ENCODE measurements around the gene LSG1. TPM values are rescaled to one million over a fixed set of nuclear protein-coding genes. Genes with fewer than 3 reads are reported as not detected.

The LSG1 gene
- total RNA-seq, 1 donor from 2014 or later, result 45.5 TPM

DNA sequence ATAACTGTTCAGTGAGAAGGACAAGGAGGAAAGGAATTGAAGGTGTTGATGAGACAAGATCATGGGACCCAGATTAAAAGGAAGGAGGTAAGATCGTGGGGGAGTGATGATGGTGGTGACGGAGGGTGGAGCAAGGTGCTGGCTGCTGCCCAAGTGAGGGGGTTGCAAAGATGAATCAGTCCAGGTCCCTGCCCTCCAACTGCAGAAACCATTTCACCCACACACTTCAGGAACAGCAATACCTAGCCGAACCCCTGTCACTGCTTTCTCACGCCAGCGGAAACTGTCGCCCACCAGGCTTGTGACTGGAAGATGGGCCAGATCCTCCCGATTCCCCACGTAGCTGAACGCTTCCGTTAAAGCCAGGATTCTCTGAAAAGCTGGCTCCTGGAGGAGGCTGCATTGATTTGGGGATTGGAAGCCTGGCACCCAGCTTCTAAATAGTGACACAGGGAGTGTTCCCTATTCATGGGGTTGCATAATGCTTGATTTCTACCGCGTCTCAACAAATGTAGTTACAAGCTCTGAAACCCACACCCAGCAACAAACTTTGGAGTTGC lies 3.2 kb upstream of the LSG1 start:
- Mint-ChIP-seq H3K27me3 (ENCODE audit: low read depth) (peaks cover 44% of the 10 kb centered on the region), H3K9me3 (no peaks in the 10 kb centered on the region), H3K4me1 (peaks cover 13% of the 10 kb centered on the region), H3K36me3 (ENCODE audit: low read depth) (no peaks in the 10 kb centered on the region), H3K27ac (ENCODE audit: unreplicated experiment) (no peak overlapping the region), H3K4me3 (peak overlapping the region; percentile 6)
- TF ChIP-seq, protein P1, sequence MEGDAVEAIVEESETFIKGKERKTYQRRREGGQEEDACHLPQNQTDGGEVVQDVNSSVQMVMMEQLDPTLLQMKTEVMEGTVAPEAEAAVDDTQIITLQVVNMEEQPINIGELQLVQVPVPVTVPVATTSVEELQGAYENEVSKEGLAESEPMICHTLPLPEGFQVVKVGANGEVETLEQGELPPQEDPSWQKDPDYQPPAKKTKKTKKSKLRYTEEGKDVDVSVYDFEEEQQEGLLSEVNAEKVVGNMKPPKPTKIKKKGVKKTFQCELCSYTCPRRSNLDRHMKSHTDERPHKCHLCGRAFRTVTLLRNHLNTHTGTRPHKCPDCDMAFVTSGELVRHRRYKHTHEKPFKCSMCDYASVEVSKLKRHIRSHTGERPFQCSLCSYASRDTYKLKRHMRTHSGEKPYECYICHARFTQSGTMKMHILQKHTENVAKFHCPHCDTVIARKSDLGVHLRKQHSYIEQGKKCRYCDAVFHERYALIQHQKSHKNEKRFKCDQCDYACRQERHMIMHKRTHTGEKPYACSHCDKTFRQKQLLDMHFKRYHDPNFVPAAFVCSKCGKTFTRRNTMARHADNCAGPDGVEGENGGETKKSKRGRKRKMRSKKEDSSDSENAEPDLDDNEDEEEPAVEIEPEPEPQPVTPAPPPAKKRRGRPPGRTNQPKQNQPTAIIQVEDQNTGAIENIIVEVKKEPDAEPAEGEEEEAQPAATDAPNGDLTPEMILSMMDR (conservative IDR thresholded peaks at IDR 0.05), result no peak
- DNase-seq (ENCODE audit: low read depth, low spot score), result no peak

DNA sequence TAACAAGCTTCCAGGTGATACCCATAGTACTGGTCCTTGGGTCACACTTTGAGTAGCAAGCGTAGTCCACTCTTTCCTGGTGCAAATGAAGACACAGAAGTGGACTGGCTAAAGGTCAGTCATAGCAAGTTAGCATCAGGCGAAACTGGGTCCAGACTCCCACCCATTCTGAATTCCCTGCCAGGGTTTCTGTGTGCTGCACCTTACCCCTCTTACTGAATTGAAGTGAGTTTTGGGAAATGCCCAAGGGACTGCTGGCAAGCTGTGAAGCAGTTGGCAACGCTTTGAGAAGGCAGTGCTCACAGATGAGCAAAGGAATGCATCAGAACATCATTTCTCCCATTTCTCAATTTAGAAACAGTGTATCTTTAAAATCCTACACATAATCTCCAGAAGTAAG lies 1.8 kb upstream of the LSG1 start:
- Mint-ChIP-seq H3K27ac (ENCODE audit: unreplicated experiment) (no peak overlapping the region), H3K9me3 (no peaks in the 10 kb centered on the region), H3K36me3 (ENCODE audit: low read depth) (no peaks in the 10 kb centered on the region)

DNA sequence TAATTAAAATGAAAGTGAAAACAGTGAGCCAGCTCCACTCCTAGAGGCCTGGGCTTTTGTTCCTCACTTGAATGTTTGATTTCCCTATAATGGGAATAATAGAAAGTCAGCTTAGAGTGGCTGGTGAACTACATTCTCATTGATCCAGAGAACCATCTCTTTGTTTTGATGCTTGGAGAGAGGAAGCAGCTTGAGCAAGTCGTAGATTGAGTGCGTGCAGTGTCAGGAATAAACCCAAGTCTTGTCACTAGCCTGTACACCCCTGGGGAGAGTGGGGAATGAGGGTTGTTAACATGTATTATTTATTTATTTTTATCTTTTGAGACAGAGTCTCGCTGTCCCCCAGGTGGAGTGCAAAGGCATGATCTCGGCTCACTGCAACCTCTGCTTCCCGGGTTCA lies 885 bp upstream of the LSG1 start:
- Mint-ChIP-seq H3K4me1 (peaks cover 13% of the 10 kb centered on the region), H3K27ac (ENCODE audit: unreplicated experiment) (no peak overlapping the region), H3K36me3 (ENCODE audit: low read depth) (no peaks in the 10 kb centered on the region), H3K4me3 (peak overlapping the region; percentile 94), H3K9me3 (no peaks in the 10 kb centered on the region), H3K27me3 (ENCODE audit: low read depth) (peaks cover 41% of the 10 kb centered on the region)
- TF ChIP-seq, protein P1 (conservative IDR thresholded peaks at IDR 0.05), result no peak
- DNase-seq (ENCODE audit: low read depth, low spot score), result no peak

More for the DNA sequence above, 1.8 kb upstream of the LSG1 start:
- Mint-ChIP-seq H3K4me3 (peak overlapping the region; percentile 24), H3K4me1 (peaks cover 13% of the 10 kb centered on the region), H3K27me3 (ENCODE audit: low read depth) (peaks cover 41% of the 10 kb centered on the region)
- DNase-seq (ENCODE audit: low read depth, low spot score), result no peak
- TF ChIP-seq, protein P1 (conservative IDR thresholded peaks at IDR 0.05), result no peak

DNA sequence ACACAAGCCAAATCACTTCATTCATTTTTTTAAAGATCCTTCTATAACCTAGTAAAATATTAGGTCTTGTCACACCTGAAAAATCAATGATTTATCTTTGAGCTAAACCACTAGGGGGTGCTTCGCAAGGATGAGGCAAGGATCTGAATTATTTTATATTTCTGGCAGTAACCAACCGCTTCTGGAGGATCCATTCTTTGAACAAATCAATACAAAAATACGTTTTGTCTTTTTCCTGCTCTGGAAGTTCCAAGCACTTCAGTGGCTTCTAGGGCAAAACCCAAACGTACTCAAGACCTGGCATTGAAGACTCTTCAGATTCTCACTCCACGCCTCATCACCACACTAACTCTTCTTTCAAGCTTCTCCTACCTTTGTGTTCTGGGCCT lies 486 bp downstream of the LSG1 start:
- peak overlapping the region; percentile 94 for H3K4me3 Mint-ChIP-seq
- H3K9me3 Mint-ChIP-seq, result no peaks in the 10 kb centered on the region
- peaks cover 13% of the 10 kb centered on the region for H3K4me1 Mint-ChIP-seq
- no peak for DNase-seq (ENCODE audit: low read depth, low spot score)
- TF ChIP-seq, protein P1 (conservative IDR thresholded peaks at IDR 0.05), result peak; percentile 85
- peaks cover 32% of the 10 kb centered on the region for H3K27me3 Mint-ChIP-seq (ENCODE audit: low read depth)
- H3K36me3 Mint-ChIP-seq (ENCODE audit: low read depth), result no peaks in the 10 kb centered on the region
- H3K27ac Mint-ChIP-seq (ENCODE audit: unreplicated experiment), result peak overlapping the region; percentile 99

DNA sequence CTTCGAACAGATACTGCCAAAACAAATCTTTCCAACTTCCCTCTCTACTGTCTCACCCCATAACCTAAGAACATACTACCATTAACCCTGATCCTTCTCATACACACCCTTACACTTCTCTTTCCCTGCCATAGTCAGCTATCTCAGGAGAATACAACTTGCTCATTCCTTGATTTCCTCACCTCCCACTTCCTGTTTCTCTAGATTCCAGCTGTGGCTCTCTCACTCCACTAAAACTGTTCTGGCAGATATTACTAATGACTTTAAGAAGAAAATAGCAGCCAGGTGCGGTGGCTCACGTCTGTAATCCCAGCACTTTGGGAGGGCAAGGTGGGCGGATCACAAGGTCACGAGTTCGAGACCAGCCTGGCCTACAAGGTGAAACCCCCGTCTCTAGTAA lies 4.6 kb downstream of the LSG1 start:
- H3K4me1 Mint-ChIP-seq, result peaks cover 9% of the 10 kb centered on the region
- H3K4me3 Mint-ChIP-seq, result no peak overlapping the region
- H3K9me3 Mint-ChIP-seq, result no peaks in the 10 kb centered on the region
- H3K36me3 Mint-ChIP-seq (ENCODE audit: low read depth), result no peaks in the 10 kb centered on the region
- H3K27me3 Mint-ChIP-seq (ENCODE audit: low read depth), result peaks cover under 1% of the 10 kb centered on the region
- H3K27ac Mint-ChIP-seq (ENCODE audit: unreplicated experiment), result no peak overlapping the region
- TF ChIP-seq, protein P1 (conservative IDR thresholded peaks at IDR 0.05), result no peak
- no peak for DNase-seq (ENCODE audit: low read depth, low spot score)
